Tibial artery (tissue), 4 donors: ENCODE measurements around the gene FGF14.

Experiments
- DNase-seq, 2 donors: peaks; one replicate each; pipeline ENCODE4 v3.0.0-alpha.2; 2019
- H3K27ac ChIP-seq, 2 donors: fragments of 200-600 bp; sonication (generic) in 1 of 2; 1 replicate in 1 of 2; 2 replicates in 1 of 2; pipeline ENCODE4 v1.5.1; 2018 to 2019; ENCODE audit warnings: mild to moderate bottlenecking in 1 of 2
- H3K27me3 ChIP-seq, 2 donors: fragments of 200-600 bp; sonication (generic) in 1 of 2; one replicate each; pipeline versions ENCODE4 v1.5.1 to v1.6.0; 2016 to 2019
- H3K36me3 ChIP-seq, 3 donors: fragments of 200-600 bp; sonication (generic) in 2 of 3; one replicate each; pipeline ENCODE4 v1.5.1; 2016 to 2019; ENCODE audit warnings: mild to moderate bottlenecking in 2 of 3
- H3K4me1 ChIP-seq, 4 donors: fragments of 200-600 bp; sonication (generic) in 2 of 4; 1 replicate in 3 of 4; 2 replicates in 1 of 4; pipeline ENCODE4 v1.5.1; 2016 to 2019
- H3K4me3 ChIP-seq, 2 donors: fragments of 200-600 bp; sonication (generic) in 1 of 2; 1 replicate in 1 of 2; 2 replicates in 1 of 2; pipeline ENCODE4 v1.5.1; 2018 to 2019; ENCODE audit warnings: mild to moderate bottlenecking in 2 of 2
- H3K9me3 ChIP-seq, 3 donors: fragments of 200-600 bp; sonication (generic) in 1 of 3; one replicate each; pipeline ENCODE4 v1.5.1; 2016 to 2019
- CTCF ChIP-seq, 2 experiments: fragments of 200-600 bp in 1 of 2; fragments of 450-650 bp in 1 of 2; IDR thresholded peaks; one replicate each; pipeline ENCODE4 v1.5.1; 2017 to 2019; ENCODE audit warnings: antibody characterized with exemption in 2 of 2, mild to moderate bottlenecking in 1 of 2, moderate library complexity in 1 of 2
- intact Hi-C: fragments of 100-400 bp; cut with DNase I; formaldehyde crosslinking; loops from one replicate; pipeline ENCODE4 v1.15.0; 2023; ENCODE audit warnings: low total_unique reads

FGF14 gene

DNA sequence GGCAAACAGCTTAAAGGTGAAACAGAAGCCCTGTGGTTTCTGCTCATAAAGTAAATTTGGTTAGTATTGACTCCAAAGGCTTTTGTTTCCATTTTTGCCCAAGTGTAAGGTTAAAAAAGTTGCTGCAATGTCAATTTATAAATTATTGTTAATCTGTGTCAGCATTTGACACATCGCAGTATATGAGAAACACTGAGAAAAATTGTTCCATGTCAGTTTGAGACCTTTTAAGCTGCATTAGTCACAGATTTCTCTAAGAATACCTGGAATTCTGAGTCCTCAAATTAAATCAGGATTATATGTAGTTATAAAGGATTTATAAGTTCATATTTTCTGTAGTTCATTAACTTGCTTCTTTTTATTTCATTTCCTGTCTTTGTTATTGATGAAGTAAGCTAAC is 78.8 kb downstream of the FGF14 start:
- Histone ChIP-seq H3K27ac (no peak overlapping the region), H3K27me3 (no peaks in the 10 kb centered on the region), H3K4me3 (no peak overlapping the region), H3K9me3 (no peaks in the 10 kb centered on the region), H3K4me1 (peaks cover 0 to 6% (median 2%) of the 10 kb centered on the region in 4 donors), H3K36me3 (no peaks in the 10 kb centered on the region)
- no peak for TF ChIP-seq CTCF (IDR thresholded peaks at IDR 0.05)
- DNase-seq = no peak
- intact Hi-C loops = no loop called here

- no peak for TF ChIP-seq CTCF (IDR thresholded peaks at IDR 0.05)
- no peak overlapping the region for H3K4me3 ChIP-seq
- intact Hi-C loops = no loop called here
- H3K9me3 ChIP-seq = no peaks in the 10 kb centered on the region
- DNase-seq = no peak
- no peaks in the 10 kb centered on the region for H3K27me3 ChIP-seq
- H3K27ac ChIP-seq = no peak overlapping the region
- H3K4me1 ChIP-seq = peaks cover 0 to 13% (median 6%) of the 10 kb centered on the region in 4 donors
- H3K36me3 ChIP-seq = no peaks in the 10 kb centered on the region
Measured at GRCh38 chr13:102322211-102322610, 79.6 kb downstream of the FGF14 start.

DNA sequence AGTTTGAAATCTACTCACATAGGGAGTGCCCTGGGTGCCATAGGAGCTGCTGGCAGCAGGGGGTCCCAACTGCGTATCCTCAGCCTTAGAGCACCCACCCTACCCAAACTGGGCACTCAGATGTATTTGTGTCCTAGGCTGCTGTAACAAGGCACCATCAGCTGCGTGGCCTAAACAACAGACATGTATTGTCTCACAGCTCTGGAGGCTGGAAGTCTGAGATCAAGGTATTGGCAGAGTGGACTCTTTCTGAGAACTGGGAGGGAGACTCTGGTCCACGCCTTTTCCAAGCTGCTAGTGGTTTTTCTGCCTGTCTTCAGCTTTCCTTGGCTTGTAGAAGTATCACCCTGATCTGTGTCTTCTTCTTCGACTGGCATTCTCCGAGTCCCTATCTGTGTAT is 83.6 kb downstream of the FGF14 start:
- peak overlapping the region; percentile 9 to 23 for H3K27ac ChIP-seq

DNA sequence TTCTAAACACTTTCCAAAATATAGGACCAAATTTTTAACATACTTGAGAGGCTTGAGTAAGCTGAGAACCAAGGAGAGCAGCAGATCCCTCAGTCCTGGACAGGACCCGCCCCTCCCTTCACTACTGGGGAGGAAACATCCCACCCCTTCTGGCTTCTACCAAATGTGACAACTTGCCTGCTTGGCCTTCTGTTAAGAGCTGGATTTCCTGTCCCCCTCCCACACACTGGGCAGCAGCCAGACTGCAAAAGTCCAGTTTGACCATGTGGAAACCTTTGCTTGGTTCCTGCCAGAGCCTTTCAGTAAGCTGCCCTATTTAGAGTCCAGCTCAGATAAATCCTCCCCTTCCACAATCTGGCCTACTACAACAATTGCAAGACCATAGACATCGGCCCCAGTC is 84.3 kb downstream of the FGF14 start:
- Histone ChIP-seq H3K4me3 (no peak overlapping the region), H3K27ac (peak overlapping the region in 1 of 2 donors; percentile 23), H3K36me3 (no peaks in the 10 kb centered on the region), H3K4me1 (peaks cover 0 to 13% (median 6%) of the 10 kb centered on the region in 4 donors), H3K27me3 (no peaks in the 10 kb centered on the region), H3K9me3 (no peaks in the 10 kb centered on the region)
- TF ChIP-seq CTCF (IDR thresholded peaks at IDR 0.05) = no peak
- intact Hi-C loops = no loop called here
- DNase-seq = peak; percentile 88 to 89

More for the DNA sequence above, 83.6 kb downstream of the FGF14 start:
- H3K27me3 ChIP-seq = no peaks in the 10 kb centered on the region
- no peaks in the 10 kb centered on the region for H3K36me3 ChIP-seq
- no peaks in the 10 kb centered on the region for H3K9me3 ChIP-seq
- H3K4me3 ChIP-seq = no peak overlapping the region
- DNase-seq = no peak
- TF ChIP-seq CTCF (IDR thresholded peaks at IDR 0.05) = no peak
- intact Hi-C loops = no loop called here
- peaks cover 0 to 13% (median 6%) of the 10 kb centered on the region in 4 donors for H3K4me1 ChIP-seq

DNA sequence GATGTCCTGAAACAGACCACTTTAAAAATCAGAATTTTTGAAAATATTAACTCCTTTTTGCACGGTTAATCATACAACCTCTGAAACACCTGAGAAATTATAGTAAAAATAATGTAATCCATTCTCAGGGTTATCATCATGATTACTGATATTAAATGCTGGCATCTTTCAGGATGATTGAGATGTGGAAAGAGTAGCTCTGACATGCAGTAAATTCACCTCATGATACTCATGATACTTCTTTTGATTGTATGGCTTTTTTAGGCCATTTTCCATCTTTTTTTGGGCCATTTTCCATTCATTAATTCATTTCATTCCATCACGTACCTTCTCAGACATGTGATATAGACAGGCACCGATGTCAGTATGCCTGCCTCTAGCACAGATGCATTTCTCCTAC is 85.1 kb downstream of the FGF14 start:
- intact Hi-C loops = no loop called here
- H3K27ac ChIP-seq = no peak overlapping the region
- no peaks in the 10 kb centered on the region for H3K9me3 ChIP-seq
- TF ChIP-seq CTCF (IDR thresholded peaks at IDR 0.05) = no peak
- no peak for DNase-seq
- peaks cover 0 to 13% (median 6%) of the 10 kb centered on the region in 4 donors for H3K4me1 ChIP-seq
- H3K36me3 ChIP-seq = no peaks in the 10 kb centered on the region
- H3K4me3 ChIP-seq = no peak overlapping the region
- H3K27me3 ChIP-seq = no peaks in the 10 kb centered on the region

- H3K27me3 ChIP-seq = no peaks in the 10 kb centered on the region
- no peak overlapping the region for H3K4me3 ChIP-seq
- peak overlapping the region in 1 of 2 donors; percentile 7 for H3K27ac ChIP-seq
- H3K4me1 ChIP-seq = peaks cover 0 to 21% (median 3%) of the 10 kb centered on the region in 4 donors
- no peak for TF ChIP-seq CTCF (IDR thresholded peaks at IDR 0.05)
- no peaks in the 10 kb centered on the region for H3K36me3 ChIP-seq
- no peaks in the 10 kb centered on the region for H3K9me3 ChIP-seq
- no peak for DNase-seq
- intact Hi-C loops = no loop called here
Measured at GRCh38 chr13:102312841-102313240, 89.0 kb downstream of the FGF14 start.
